K562 (cell line): Measurements from ENCODE around the gene NAT8L. TPM values are rescaled to one million over a fixed set of nuclear protein-coding genes. Genes with fewer than 3 reads are reported as not detected.
A peak's percentile ranks its signal among the peaks of the same experiment; 100 is the strongest.

ENCODE experiments used
- BRD4 ChIP-seq: fragments of 200-600 bp; sonication (generic); IDR thresholded peaks from 2 replicates; pipeline ENCODE4 v1.6.1; 2017; ENCODE audit warnings: inconsistent platforms
- CEBPB ChIP-seq: fragments of 450-650 bp; IDR thresholded peaks from 2 replicates; pipeline ENCODE4 v1.6.1; 2016; ENCODE audit warnings: missing genetic modification characterization, missing compliant biosample characterization
- CREBBP ChIP-seq: IDR thresholded peaks from one replicate; pipeline ENCODE4 v1.6.1; 2012; ENCODE audit warnings: low read depth, mild to moderate bottlenecking, control low read depth, inconsistent platforms, low read length
- HDAC6 ChIP-seq: IDR thresholded peaks from 2 replicates; pipeline ENCODE4 v1.6.1; 2012; ENCODE audit warnings: low read depth, mild to moderate bottlenecking, control low read depth, inconsistent platforms, low read length, moderate library complexity
- HDAC8 ChIP-seq: fragments of 450-650 bp; IDR thresholded peaks from 2 replicates; pipeline ENCODE4 v1.6.1; 2016; ENCODE audit warnings: mild to moderate bottlenecking, missing genetic modification characterization, moderate library complexity, missing compliant biosample characterization
- HIVEP1 ChIP-seq: fragments of 250-450 bp; sonication (Bioruptor Pico); IDR thresholded peaks from 2 replicates; pipeline ENCODE4 v1.4.0; 2020; ENCODE audit warnings: mild to moderate bottlenecking
- ILF3 ChIP-seq: fragments of 450-650 bp; IDR thresholded peaks from 2 replicates; pipeline ENCODE4 v1.6.1; 2018; ENCODE audit warnings: antibody characterized with exemption, mild to moderate bottlenecking, moderate library complexity, borderline replicate concordance
- IRF1 ChIP-seq: sonication (generic); formaldehyde crosslinking; IDR thresholded peaks from 2 replicates; pipeline ENCODE4 v1.8.0; 2022; ENCODE audit warnings: missing genetic modification reagents, mild to moderate bottlenecking, borderline replicate concordance
- KLF10 ChIP-seq: fragments of 250-450 bp; sonication (Bioruptor Pico); IDR thresholded peaks from 2 replicates; pipeline ENCODE4 v1.6.1; 2021; ENCODE audit warnings: matching md5 sums
- KLF13 ChIP-seq: fragments of 450-650 bp; IDR thresholded peaks from 2 replicates; pipeline ENCODE4 v1.6.1; 2016; ENCODE audit warnings: missing genetic modification characterization, low read depth, mild to moderate bottlenecking, missing compliant biosample characterization, moderate library complexity, borderline replicate concordance
- MEIS2 ChIP-seq: fragments of 450-650 bp; IDR thresholded peaks from 2 replicates; pipeline ENCODE4 v1.6.1; 2014; ENCODE audit warnings: mild to moderate bottlenecking; ENCODE audit not compliant: partially characterized antibody
- MTA1 ChIP-seq: fragments of 450-650 bp; IDR thresholded peaks from 2 replicates; pipeline ENCODE4 v1.6.1; 2017; ENCODE audit warnings: borderline replicate concordance
- NFATC3 ChIP-seq: fragments of 450-650 bp; IDR thresholded peaks from 2 replicates; pipeline ENCODE4 v1.6.1; 2017; ENCODE audit warnings: mild to moderate bottlenecking
- NFXL1 ChIP-seq: fragments of 450-650 bp; formaldehyde crosslinking; IDR thresholded peaks from 2 replicates; pipeline ENCODE4 v1.4.0; 2021; ENCODE audit warnings: mild to moderate bottlenecking
- NRF1 ChIP-seq, 2 experiments: fragments of 450-650 bp; IDR thresholded peaks in 1 of 2; conservative IDR thresholded peaks in 1 of 2; 2 replicates each; pipeline ENCODE4 v1.6.1; 2014; ENCODE audit warnings: mild to moderate bottlenecking in 2 of 2
- PREB ChIP-seq: sonication (generic); formaldehyde crosslinking; IDR thresholded peaks from 2 replicates; pipeline ENCODE4 v1.8.1; 2023; ENCODE audit warnings: mild to moderate bottlenecking, missing genetic modification reagents
- RBM17 ChIP-seq: fragments of 200-400 bp; formaldehyde crosslinking; IDR thresholded peaks from 2 replicates; pipeline ENCODE4 v1.6.1; 2017; ENCODE audit warnings: low read depth, mild to moderate bottlenecking, low read length, borderline replicate concordance
- RBM22 ChIP-seq: fragments of 200-400 bp; formaldehyde crosslinking; IDR thresholded peaks from 2 replicates; pipeline ENCODE4 v1.6.1; 2018; ENCODE audit warnings: low read length, low read depth; ENCODE audit not compliant: poor library complexity, severe bottlenecking
- SIN3A ChIP-seq, 2 experiments: fragments of 150-350 bp in 1 of 2; IDR thresholded peaks; 2 replicates each; pipeline ENCODE4 v1.6.1; 2011 to 2016; ENCODE audit warnings: borderline replicate concordance in 2 of 2, low read depth in 2 of 2, low read length in 2 of 2, mild to moderate bottlenecking in 2 of 2, moderate library complexity in 2 of 2; ENCODE audit not compliant: control insufficient read depth in 1 of 2
- ZBTB26 ChIP-seq: fragments of 450-650 bp; formaldehyde crosslinking; IDR thresholded peaks from 2 replicates; pipeline ENCODE4 v1.4.0; 2022; ENCODE audit warnings: missing genetic modification characterization
- ZFX ChIP-seq: sonication (generic); formaldehyde crosslinking; IDR thresholded peaks from 2 replicates; pipeline ENCODE4 v1.8.0; 2022; ENCODE audit warnings: mild to moderate bottlenecking, missing genetic modification reagents, moderate library complexity
- ZNF121 ChIP-seq: sonication (generic); formaldehyde crosslinking; conservative IDR thresholded peaks from 2 replicates; pipeline ENCODE4 v1.8.0; 2022; ENCODE audit warnings: missing genetic modification reagents
- ZNF780A ChIP-seq: fragments of 250-450 bp; sonication (Bioruptor Pico); IDR thresholded peaks from 2 replicates; pipeline ENCODE4 v1.5.0; 2021; ENCODE audit warnings: mild to moderate bottlenecking
- polyA plus RNA-seq, 8 experiments: library from polyadenylated mRNA; depleted of rRNA in 4 of 8; stranded (reverse) in 5 of 8; unstranded in 3 of 8; fragments of >200 nt; fragmentation: Nextera tagmentation in 2 of 8; fragmentation: Illumina TruSeq in 1 of 8; extraction: Ambion mirVana in 2 of 8; extraction: Trizol in 1 of 8; gene quantifications; 2 replicates each; pipeline versions ENCODE4 v1.2.1 to v1.2.3, GENCODE V29; 2011 to 2014; ENCODE audit warnings: inconsistent platforms in 1 of 8, missing spikeins in 1 of 8
- total RNA-seq, 7 experiments: library from RNA; depleted of rRNA in 6 of 7; stranded (reverse); fragments of >200 nt in 6 of 7; fragmentation: Illumina TruSeq in 2 of 7; extraction: Trizol in 2 of 7; gene quantifications; 2 replicates each; pipeline versions ENCODE4 v1.2.1 to v1.2.3, GENCODE V29; 2011 to 2021; ENCODE audit warnings: low replicate concordance in 1 of 7
- TF ChIP-seq, protein P1 (sequence below), 2 experiments: IDR thresholded peaks; 2 replicates each; pipeline ENCODE4 v1.6.1; 2012; ENCODE audit warnings: improper control_type of control experiment in 2 of 2, low read depth in 2 of 2, low read length in 2 of 2, borderline replicate concordance in 1 of 2

Gene NAT8L
- total and polyA plus RNA-seq, 9 of the 15 experiments (the other 6 are each of a cell fraction or from before 2014, with no cell fraction given), result 0.06 to 11.0 (median 1.5) TPM

- TF ChIP-seq SIN3A (IDR thresholded peaks at IDR 0.05; ENCODE audit: borderline replicate concordance in 2 of 2, control insufficient read depth in 1 of 2, low read depth in 2 of 2, low read length in 2 of 2) (no peak), BRD4 (no peak), MEIS2 (peak; percentile 9), PREB (no peak), CREBBP (no peak), ZNF780A (no peak), IRF1 (CRISPR knock-in tag) (no peak), KLF13 (tag) (no peak), CEBPB (tag) (no peak), ZBTB26 (CRISPR knock-in tag) (no peak), KLF10 (CRISPR knock-in tag) (no peak), HIVEP1 (CRISPR knock-in tag) (no peak), HDAC8 (tag) (no peak), MTA1 (no peak), RBM22 (no peak), ZFX (peak; percentile 29; the same call in 1 of the 2 replicates), RBM17 (no peak), NFXL1 (CRISPR knock-in tag) (no peak), NRF1 (conservative IDR thresholded peaks at IDR 0.05 in 1 of 2, IDR thresholded peaks at IDR 0.05 in 1 of 2) (peak; percentile 87 to 89), ILF3 (no peak), ZNF121 (CRISPR knock-in tag) (no peak), HDAC6 (no peak), NFATC3 (no peak)
- TF ChIP-seq, protein P1, sequence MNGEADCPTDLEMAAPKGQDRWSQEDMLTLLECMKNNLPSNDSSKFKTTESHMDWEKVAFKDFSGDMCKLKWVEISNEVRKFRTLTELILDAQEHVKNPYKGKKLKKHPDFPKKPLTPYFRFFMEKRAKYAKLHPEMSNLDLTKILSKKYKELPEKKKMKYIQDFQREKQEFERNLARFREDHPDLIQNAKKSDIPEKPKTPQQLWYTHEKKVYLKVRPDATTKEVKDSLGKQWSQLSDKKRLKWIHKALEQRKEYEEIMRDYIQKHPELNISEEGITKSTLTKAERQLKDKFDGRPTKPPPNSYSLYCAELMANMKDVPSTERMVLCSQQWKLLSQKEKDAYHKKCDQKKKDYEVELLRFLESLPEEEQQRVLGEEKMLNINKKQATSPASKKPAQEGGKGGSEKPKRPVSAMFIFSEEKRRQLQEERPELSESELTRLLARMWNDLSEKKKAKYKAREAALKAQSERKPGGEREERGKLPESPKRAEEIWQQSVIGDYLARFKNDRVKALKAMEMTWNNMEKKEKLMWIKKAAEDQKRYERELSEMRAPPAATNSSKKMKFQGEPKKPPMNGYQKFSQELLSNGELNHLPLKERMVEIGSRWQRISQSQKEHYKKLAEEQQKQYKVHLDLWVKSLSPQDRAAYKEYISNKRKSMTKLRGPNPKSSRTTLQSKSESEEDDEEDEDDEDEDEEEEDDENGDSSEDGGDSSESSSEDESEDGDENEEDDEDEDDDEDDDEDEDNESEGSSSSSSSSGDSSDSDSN (IDR thresholded peaks at IDR 0.05; ENCODE audit: borderline replicate concordance in 1 of 2, low read depth in 2 of 2, low read length in 2 of 2), result no peak
Measured at GRCh38 chr4:2058264-2059045, 672 bp upstream of the NAT8L start (continued).
